COLO668 (cell line): ENCODE results near the gene FAM174C.

Experiments
- DNase-seq: peaks from one replicate; lab custom pipeline; 2025; ENCODE audit not compliant: unreplicated experiment; lab: John Stamatoyannopoulos, UW

Gene FAM174C

DNA sequence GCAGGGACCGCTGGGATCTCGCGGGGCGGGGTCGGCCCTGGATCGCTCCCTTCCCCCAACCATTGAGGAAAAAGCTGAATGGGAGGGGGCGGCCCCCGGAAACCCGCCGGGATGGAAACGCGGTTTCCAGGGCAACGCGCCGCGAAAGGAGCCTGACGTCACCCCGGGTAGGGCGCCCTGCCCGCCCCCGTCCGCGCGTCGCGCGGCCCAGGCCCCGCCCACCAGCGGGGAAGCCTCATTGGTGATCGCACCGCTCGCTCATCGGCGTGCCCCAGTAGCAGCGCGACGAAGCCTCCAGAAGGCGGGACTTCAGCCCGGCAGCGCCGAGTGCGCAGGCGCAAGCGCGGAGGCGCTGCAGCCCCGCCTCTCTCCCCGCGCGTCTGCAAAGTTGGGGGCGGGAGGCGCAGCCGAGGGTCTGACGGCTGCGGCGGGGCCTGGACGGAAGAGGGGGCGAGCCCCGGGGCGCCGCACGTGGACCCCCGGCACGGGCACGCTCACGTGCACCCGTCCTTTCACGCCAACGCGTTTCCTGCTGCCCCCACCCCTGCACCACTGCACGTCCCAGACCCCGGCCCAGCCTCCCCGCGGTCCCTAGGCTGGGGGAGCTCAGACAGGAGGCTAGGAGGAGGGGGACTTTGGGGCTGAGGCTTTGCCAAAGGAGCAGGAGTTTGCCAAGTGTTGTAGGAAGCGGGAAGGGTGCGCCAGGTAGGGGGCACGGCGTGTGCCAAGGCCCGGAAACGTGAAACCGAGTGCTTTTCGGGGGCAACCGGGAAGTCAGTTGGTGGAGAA, 14.4 kb upstream of the FAM174C start:
- peak; percentile 98 for DNase-seq

DNA sequence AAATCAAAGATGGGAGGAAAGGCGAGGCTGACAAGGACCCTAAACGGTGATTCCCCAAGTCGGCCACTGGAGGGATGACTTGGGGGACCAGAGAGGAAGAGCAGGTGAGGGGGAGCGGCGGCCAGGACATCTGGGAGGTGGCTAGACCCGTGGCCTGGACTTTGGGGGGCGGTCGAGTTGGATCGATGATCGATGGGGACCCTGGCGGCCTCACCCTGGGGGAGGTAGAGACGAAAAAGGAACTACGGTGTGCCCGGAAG, 13.9 kb upstream of the FAM174C start:
- peak; percentile 45 for DNase-seq

DNA sequence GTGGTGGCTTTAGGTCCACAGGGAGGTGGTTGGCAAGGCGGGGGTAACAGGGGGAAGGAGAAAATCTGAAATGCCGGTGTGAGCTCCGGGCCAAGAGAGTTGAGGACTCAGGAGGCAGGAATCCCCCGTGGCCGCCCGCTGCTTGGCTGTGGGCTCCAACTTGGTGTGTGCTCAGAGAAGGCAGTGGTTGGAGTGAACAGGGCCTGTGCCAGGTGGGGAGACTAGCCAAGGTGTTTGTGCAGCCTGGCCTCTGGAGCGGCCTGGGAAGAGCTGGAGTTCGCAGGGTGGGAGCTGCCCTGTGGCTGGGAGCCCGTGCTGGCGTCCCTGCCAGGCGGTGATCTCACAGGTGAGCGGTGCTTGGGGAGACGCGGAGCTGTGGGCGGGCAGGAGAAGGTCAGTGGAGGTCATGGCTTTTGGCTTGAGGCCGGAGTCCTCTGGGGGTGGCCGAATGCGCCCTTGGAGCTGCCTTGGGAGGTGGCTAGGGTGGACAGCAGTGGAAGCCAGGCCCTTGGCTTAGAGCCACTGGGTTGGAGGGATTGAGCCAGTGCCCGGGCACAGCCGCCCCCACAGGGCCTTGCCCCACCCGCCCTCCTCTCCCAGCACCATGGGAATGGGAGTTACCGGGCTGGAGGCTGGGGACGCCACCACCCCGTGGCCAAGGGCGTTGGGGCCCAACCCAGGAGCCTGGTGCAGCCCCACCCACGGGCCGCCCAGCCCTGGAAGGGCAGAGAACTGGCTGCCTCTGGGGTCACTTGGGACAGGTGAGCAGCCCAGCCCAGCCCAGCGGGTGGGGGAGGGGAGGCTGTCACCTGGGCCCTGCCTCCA, 13.3 kb upstream of the FAM174C start:
- DNase-seq, result peak; percentile 67

DNA sequence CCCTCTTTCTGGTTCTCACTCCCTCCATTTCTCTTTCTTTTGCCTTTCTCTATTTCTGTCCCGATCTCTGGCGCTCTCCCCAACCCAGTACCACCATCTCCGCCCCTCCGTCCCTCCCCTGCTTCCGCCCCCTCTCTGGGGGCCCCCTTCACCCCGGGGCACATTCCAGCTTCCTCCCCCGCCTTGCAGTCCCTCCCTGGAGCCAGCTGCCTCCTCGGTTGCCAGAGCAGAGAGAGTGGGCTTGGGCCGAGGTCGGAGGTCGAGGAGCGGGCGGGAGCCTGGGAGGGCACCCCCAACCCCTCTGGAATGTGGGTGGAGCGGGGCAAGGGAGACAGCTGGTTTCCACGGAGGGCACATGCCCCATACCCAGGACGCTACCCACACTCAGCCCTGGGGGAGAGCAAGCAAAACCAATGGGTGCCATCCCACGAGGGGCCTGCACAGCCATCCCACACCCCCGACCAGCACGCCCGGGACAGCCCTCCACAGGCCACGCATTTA, 12.7 kb upstream of the FAM174C start:
- DNase-seq, result no peak

DNA sequence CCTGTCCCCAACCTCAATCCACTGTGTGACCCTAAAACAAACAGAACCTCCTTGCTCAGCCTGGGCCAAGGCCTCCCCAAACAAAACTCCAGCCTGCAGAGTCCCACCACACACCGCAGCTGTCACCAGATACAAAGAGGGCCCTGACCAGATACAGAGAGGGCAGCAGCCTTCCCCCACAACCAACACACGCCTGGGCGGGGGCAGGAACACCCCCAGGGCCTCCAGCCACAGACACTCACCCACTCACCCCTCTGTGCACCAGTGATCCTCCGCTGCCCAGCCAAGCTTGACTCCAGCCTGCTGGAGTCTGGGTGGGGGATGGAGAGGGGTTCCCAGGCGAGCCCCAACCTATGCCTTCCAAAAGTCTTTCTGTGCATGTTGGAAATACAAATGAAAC, 12.1 kb upstream of the FAM174C start:
- DNase-seq, result peak; percentile 9

DNA sequence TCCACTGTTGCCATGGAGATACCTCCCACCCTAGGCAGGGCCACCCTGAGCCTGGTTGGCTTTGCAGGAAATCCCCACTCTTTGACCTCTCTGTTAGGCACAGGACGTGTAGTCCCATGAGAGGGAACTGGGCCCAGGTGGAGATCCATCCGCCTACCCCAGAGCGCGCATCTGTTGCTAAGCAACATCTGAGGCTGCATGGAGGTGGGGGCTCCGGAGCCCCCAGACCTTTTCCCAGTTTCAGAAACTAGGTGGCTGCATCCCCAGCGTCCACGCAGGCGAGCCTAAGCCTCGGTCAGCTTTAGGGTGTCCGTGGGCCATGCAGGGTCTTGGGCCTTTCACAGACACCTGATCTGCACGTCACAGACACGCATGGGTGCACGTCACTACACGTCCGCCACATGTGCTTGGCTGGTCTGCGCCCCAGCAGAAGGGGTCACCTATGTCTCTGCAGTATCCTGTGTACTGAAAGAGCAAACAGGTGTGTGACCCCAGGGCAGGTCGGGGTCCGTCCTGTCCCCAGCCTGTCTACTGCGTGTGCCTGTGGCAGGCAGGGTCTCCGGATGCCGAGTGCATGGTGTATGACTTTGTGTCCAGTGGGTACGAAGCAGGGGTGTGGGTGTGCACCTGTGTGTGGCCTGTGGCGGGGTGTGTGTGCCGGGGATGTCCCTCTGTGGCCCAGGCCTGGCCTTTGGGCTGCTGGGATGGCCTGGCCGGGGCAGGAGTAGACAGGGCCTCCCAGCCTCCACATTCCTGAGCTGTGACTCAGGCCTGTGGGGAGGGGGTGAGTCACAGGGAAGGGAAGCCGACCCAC, 10.3 kb upstream of the FAM174C start:
- peak; percentile 37 for DNase-seq

DNA sequence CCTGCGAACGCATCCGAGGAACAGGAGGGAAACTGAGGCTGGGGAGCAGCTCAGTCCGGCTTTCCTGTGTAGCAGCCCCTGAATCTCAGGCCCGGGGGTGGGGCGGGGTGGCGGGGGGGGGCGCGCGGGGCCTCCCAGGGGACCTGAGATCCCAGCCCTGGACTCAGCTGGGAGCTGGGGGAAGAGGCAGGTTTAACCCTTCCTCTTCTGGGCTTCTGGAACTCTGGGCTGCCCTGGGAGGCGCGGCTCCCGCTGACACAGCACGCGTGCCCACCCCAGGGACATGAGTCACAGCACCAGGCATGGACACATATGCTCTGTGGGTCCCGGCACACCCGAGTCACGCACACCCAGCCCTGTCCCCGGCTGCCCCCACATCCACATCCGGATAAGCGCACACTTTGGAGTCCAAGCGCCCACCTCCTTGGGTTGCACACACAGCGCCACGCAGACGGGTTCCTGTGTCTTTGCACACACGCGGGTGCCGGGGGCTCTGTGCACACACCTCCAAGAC, 9.7 kb upstream of the FAM174C start:
- DNase-seq, result peak; percentile 31

DNA sequence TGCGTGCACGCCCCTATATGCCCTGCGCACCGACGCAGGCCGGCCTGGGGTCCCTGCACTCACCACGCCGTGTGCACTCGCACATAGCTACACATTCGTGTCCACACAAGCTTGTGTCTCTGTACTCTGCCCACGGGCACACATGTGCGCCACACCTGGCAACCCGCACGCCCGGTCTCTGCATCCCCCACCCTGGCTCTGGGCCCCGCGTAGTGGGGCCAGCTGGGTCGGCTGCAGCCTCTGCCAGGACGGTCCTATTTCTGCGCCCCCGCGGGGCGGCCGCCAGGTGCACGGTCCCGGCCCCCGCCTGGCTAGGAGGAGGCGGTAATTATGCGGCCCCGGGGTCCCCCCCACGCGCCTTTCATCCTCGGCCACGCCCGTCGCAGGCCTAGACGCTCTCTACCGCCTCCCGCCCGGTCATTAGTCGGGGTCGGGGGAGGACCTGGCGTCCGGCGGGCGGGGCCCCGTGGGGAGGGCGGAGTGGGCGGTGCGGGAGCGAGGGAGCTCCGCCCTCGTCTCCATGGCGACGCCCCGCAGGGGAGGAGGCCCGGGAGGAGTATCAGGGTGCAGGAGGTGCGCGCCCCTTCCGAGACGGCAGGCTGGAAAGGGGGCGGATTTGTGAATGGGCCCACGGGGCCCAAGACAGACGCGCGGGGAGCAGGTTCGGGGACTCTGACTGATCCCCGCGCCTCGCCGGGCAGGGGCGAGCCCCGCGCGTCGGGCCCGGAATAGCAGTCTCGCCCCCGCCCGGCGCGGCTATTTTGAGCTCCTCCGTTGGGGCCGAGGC, 9.0 kb upstream of the FAM174C start:
- DNase-seq, result peak; percentile 87

DNA sequence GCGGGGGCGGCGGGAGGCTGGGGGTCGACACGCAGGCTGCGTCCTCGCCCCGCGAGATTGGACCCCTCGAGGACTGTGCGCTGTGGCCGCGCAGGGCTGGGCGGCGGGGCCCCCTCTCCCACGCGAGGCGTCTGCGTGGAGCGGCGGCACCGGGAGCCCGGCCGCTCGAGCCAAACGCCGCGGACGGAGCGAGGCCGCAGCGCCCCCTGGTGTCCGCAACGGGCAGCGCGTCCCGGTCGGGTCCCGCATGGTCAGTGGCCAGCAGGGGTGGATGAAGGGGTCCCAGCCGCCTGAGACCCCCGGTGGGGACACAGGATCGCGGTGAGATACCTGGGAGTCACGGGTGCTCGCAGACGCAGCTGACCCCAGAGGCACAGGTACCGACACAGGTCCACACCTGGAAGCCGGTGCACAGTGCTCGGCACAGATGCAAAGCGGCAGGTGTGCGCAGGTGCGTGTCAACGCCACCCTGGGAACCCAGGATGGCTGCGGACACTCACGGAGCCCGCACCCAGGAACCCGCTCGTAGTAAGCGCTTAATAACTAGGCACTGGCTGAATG, 8.3 kb upstream of the FAM174C start:
- DNase-seq, result peak; percentile 67

DNA sequence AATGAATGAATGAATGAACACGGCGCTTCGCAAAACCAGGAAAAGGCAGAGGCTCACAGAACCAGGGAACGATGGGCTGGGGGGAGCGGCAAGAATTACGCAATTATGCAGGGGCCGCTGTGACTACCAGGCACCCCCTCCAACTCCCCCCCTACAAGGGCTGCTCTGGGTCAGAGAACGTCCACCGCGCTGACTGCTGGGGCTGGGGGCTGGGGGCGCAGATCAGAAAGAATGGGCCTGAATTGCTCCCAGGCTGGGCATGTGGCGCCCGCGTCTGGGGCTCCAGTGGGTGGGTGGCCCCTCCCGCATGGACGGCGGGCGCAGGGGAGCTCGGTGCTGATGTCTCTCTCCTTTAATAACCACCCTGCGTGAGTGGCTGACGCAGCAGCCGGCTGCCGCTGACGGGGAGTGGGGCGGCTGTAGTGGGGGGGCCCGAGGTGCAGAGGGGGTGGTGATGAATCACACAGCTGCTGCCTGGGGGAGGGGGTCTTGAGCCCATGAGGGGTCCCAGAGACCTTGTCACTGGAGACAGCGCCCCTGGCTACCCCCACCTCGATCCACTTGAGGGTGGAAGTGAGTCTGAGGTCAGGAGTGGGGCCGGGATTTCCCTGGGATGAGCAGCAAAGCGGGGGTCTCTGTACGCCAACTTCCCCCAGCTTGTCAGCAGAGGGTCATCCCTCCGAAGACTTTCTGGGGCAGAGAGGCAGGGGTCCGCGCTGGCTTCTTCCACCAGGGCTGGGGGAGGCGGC, 7.7 kb upstream of the FAM174C start:
- DNase-seq, result peak; percentile 34

DNA sequence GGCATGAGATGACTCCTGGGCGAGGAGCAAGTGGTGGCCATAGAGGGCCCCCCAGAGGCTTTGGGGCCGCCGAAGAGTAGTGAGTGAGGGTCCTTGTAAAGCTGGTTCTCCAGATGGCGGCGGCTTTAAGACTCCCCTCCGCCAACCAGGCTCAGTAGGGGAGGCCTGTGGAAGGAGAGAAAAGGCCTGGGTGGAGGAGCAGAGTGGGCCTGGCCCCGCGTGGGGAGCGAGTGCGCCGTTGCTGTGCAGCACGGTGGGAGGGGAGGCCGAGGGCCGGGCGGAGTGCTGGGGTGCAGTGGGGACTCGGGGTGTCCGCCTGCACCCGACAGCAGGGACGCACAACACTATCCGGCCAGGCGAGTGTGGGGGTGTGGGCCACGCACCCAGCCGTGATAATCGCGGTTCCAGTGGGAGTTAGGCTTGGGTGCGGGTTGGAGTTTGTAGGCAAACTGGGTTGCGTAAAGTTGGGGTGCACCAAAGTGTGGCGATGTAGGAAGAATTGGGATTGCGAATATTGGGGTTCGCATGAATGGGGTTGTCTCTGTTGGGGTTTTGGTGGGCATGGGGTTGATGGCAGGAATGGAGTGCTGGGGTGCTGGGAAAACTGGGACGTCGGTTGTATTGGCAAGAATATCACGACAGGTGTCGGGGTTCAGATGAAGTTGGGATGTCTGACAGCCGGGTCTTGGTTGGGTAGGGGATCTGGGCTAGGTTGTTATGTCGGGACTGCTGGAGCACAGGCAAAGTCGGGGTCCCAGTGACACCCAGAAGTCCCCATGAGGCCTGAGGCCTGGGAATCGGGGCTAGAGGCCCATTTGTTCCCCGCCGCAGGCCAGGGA, 6.9 kb upstream of the FAM174C start:
- no peak for DNase-seq

DNA sequence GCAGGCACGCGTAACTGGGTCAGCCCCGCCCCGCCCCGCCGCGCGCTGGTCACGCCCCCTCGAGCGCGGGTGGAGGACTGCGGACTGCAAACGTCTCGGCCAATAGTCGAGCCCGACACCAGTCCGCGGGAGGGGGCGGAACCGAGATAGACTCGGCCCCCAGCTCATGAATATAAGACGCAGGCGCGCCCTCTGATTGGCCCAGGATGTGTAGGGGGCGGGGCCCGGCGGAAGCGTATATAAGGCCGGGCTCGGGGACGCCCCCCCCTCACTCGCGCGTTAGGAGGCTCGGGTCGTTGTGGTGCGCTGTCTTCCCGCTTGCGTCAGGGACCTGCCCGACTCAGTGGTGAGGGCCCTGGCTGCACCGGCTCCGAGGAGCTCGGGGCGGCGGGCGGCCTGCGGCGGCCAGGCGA, 6.3 kb upstream of the FAM174C start, which contains the start of gene CIRBP:
Gene CIRBP, plus strand, starts transcription at position 268 of the 413 bp plus-strand sequence. CDS start 1,602 bp downstream, outside the sequence.
- peak; percentile 99 for DNase-seq

DNA sequence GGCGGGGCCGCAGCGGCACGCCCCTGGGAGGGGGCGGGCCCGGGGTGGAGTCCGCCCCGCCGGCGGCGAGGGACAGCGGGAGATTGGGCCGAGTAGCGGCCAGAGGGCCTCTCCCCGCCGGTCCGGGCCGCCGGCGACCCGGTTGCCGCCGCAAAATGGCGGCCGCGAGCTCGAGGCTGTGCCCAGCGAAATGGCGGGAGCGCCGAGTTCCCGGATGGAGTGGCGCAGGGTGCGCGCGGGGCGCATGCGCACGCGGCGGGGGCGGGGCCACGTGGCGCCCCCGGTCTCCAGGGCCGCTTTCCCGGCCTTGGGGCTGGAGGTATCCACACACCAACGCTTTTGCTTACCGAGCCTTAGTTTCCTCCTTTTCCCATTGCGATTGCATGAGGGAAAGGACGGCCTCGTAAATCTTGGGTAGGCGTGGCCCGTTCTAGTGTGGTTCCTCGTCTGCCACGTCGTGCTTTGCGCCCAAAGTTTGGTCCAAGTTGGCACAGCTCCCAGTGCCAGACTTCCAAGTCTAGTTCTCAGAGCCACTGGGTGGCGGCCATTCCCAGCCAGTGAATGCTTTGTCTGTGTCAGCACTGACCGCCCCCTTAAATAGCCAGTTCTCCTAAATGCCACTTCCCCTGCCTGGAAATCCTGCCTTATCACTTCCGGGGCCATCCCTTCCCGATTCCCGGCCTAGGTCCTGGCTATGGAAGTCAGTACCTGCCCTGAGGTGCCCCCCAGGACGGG, 5.7 kb upstream of the FAM174C start:
- peak; percentile 92 for DNase-seq

DNA sequence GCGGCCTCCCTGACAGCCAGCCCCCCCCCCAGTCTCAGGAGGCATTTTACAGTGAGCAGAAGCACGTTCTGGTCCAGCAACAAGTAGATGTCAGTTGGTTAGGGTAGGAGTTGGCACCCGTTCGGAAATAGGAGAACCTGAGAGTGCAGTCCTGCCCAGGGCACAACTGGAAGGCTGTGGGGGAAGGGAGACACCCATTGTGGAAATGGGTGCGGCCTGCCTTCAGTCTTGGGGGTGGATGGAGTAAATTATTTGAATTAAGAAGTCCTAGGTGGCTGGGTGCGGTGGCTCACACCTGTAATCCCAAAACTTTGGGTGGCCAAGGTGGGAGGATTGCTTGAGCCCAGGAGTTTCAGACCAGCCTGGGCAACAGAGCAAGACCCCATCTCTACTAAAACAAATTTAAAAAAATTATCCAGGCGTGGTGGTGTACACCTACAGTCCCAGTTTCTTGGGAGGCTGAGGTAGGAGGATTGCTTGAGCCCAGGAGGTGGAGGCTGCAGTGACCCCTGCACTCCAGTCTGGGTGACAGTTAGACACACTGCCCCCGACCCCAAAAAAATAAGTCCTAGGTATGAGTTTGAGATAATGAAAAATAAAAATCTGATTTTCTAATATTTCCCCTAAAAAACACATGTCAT, 5.0 kb upstream of the FAM174C start:
- DNase-seq, result peak; percentile 58

DNA sequence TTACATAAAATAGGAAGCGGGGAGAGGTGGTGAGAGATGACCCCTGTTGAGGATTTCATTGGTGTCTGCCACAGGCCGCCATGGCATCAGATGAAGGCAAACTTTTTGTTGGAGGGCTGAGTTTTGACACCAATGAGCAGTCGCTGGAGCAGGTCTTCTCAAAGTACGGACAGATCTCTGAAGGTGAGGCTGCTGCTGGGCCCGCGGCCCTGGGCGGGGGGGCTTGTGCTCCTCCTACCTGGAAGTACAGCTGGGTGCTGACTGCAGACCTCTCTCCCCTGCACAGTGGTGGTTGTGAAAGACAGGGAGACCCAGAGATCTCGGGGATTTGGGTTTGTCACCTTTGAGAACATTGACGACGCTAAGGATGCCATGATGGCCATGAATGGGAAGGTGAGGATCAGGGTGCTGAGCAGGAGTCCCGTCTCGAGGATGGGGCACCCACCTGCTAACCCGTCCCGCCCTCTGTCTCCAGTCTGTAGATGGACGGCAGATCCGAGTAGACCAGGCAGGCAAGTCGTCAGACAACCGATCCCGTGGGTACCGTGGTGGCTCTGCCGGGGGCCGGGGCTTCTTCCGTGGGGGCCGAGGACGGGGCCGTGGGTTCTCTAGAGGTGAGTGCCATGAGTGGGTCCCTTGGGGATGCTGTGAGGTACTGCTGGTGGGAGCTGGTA, 4.3 kb upstream of the FAM174C start:
- DNase-seq, result peak; percentile 20

DNA sequence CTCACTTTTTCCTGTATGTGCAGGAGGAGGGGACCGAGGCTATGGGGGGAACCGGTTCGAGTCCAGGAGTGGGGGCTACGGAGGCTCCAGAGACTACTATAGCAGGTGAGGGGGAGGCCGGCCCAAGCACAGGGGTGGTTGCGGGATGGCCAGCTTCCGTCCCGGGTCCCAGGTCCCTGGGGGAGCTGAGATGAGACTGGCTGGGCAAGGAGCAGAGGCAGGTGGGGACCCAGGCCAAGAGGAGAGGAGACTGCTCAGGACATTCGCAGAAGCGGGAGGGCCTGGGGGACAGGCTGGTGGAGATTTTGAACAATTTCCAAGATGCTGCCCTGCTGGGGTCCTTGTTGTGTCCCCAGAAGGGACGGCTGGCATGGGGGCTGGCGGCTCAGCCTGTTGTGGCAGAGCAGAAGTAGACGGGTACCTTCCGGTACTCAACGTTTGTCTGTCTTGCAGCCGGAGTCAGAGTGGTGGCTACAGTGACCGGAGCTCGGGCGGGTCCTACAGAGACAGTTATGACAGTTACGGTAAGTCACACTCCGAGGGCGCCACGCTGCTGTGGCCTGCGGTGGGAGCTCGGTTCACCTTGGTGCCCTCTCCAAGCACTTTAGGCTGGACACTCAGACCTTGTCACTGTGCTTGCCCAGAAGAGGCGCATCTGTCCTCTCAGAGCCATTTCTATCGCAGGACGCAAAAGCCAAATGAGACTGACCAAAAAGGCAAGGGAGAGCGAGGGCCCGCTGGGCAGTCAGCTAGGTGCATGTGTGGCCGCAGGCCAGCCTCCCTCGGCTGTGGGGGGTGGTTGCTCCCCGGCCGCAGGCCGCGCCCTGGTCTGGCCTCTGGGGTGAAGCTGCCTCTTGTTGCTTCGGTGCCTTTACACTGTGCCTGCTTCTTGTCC, 3.6 kb upstream of the FAM174C start:
- peak; percentile 13 for DNase-seq
